Sigmoid colon (tissue), 4 donors: ENCODE data around the gene DHDH.

Experiments used
- EP300 ChIP-seq, 4 donors: sonication (generic); formaldehyde crosslinking; IDR thresholded peaks; one replicate each; pipeline ENCODE4 v1.6.1; 2017; ENCODE audit warnings: antibody characterized with exemption in 4 of 4
- POLR2AphosphoS5 ChIP-seq, 4 donors: sonication (generic); formaldehyde crosslinking; IDR thresholded peaks; one replicate each; pipeline ENCODE4 v1.6.1; 2017; ENCODE audit warnings: antibody characterized with exemption in 4 of 4
- TF ChIP-seq, protein P1 (sequence below), 4 experiments: fragments of 450-650 bp in 3 of 4; fragments of 200-600 bp in 1 of 4; IDR thresholded peaks; one replicate each; pipeline ENCODE4 v1.5.1; 2016 to 2019; ENCODE audit warnings: antibody characterized with exemption in 4 of 4, mild to moderate bottlenecking in 3 of 4, moderate library complexity in 2 of 4

DNA sequence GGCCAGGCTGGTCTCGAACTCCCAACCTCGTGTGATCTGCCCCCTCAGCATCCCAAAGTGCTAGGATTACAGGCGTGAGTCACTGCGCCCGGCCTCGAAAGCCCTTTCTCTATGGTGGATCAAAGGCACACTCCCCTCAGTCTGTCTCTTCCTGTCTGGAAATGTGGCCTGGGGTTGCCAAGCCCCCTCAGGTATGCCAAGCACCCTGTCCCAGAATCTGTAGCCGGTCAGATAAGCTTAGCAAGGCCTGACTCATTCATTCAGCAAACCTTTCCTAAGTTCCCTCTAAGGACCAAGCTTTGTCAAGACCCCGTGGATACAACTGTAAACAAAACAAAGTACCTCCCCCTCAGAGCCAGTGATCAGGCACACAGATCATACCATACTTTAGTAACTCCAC is 19.3 kb upstream of the DHDH start:
- TF ChIP-seq EP300 (IDR thresholded peaks at IDR 0.05) (no peak), POLR2AphosphoS5 (IDR thresholded peaks at IDR 0.05) (no peak)
- TF ChIP-seq, protein P1, sequence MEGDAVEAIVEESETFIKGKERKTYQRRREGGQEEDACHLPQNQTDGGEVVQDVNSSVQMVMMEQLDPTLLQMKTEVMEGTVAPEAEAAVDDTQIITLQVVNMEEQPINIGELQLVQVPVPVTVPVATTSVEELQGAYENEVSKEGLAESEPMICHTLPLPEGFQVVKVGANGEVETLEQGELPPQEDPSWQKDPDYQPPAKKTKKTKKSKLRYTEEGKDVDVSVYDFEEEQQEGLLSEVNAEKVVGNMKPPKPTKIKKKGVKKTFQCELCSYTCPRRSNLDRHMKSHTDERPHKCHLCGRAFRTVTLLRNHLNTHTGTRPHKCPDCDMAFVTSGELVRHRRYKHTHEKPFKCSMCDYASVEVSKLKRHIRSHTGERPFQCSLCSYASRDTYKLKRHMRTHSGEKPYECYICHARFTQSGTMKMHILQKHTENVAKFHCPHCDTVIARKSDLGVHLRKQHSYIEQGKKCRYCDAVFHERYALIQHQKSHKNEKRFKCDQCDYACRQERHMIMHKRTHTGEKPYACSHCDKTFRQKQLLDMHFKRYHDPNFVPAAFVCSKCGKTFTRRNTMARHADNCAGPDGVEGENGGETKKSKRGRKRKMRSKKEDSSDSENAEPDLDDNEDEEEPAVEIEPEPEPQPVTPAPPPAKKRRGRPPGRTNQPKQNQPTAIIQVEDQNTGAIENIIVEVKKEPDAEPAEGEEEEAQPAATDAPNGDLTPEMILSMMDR (IDR thresholded peaks at IDR 0.05): no peak
